IPS-NIHi7 (cell line): ENCODE results near the gene MAPKAPK3.

Source experiments
- DNase-seq: peaks from one replicate; pipeline ENCODE4 v3.0.0; 2012; ENCODE audit warnings: mixed read lengths; ENCODE audit errors: extremely low spot score

The MAPKAPK3 gene

DNA sequence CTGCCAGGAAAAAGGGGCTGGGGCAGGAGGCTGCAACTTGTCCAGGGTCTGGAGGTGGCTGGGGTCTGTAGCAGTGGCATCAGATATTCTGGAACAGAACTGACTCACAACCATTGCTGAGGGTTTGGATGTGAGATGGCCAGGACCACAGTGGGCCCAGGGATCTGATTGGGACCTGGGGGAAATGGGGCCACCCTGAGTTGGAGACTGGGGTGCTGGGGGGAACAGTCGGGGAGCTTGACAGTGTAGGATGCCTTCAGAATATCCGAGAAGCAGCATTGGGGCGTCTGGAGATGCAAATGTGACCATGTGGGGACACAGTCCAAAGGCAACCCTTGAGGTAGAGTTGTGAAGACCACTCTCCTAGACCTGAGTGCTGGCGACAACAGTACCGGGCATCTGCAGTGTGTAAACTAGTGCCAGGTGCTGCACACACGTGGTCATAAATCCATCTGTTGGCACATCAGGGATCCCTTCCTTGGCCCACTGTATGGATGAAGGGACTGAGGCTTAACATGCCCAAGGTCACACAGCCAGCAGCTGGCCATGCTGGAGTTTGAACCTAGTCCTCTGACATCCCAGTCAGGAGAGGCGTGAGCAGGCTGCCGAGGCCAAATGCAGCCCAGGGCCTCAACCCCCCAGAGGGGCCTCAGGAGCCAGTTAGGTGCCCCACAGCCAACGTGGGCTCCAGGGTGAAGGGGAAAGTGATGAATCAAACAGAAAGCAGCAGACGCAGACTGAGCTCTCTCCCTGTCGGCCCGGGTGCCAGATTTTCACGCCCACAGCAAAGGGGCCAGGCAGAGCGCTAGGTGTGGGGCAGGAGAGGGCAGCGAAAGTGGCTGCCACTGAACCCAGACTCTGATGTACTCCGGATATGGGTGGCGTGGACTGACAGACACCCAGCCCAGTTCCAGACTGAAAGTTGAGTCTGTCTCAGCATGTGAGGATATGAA lies 28.9 kb upstream of the MAPKAPK3 start:
- no peak for DNase-seq

DNA sequence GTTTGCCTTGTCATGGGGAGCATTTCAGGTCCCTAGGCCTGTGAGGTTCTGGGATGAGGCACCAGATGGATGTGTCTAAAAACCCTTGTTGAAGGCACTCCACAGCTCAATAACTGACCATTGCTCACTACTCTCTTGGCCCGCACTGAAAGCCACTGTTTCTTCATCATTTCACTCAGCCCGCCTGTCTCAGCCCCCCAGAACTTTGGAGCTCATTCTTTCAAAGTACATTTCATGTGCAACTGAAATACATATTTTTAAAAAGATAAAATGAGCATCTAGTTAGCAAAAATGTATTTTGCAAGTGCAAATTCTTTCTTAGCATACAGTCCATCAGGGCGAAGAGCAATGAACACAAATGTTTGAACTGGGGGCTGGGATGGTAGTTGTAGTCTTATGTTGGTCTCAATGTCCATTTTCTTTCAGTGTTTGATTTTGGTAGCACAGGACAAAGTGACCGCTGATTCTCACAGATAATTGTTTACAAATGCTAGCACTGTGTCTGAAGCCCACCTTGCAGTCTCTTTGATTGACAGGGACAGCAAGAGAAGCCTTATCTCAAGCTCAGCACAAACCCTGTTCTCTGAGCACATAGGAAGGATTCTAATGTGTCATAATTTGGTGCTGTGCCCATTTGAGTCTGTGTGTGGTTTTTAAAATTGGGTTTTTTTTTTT lies 28.1 kb upstream of the MAPKAPK3 start:
- no peak for DNase-seq

DNA sequence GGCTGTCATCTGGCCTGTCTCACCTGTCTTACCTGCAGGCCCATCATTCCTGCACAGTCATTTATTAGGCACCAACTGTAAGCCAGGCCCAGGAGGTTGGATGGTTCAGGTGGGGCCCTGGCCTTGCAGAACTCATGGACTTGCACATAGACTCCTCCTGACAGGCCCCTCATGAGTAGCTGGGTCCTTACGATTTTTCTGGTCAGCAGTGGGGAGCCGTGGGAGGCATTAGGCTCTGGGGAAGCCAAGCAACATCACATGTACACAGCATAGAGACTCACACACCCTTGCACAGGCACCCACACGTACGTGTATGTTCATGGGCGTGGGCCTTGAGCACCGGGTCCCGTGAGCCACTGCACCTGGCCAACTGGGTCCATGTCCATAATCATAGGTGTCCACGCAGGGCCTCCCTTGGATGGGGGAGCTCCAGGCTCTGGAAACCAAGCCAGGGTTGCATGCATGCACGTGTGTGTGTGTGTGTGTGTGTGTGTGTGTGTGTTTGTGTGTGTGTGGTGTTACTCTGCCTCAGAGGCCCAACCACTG lies 25.7 kb upstream of the MAPKAPK3 start:
- DNase-seq: no peak

- no peak for DNase-seq
Measured at GRCh38 chr3:50592568-50592967, 24.4 kb upstream of the MAPKAPK3 start.

DNA sequence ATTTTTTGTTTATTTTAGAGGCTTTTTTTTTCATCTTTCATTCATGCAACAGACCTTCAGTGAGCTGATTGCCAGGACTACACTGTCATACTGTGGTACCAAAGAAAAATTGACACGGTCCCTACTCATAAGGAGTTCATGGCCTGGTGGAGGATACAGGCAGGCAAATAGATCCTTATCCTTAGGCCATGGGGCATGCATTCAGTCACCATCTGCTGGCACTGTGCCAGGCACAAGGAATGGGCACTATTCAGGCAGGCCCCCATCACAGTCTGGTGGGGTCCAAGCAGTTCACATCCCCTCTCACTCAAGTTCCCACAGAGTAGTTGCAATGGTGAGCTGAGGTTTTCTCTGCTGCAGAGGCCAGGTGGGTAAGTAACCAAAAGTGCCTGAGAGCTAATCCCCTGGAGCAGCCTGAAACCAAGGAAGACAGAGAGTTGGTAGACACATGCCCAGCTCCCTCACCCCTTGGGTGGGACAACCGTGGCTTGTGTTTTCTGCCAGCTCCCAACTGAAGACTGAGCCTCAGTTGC lies 22.6 kb upstream of the MAPKAPK3 start:
- DNase-seq: no peak

DNA sequence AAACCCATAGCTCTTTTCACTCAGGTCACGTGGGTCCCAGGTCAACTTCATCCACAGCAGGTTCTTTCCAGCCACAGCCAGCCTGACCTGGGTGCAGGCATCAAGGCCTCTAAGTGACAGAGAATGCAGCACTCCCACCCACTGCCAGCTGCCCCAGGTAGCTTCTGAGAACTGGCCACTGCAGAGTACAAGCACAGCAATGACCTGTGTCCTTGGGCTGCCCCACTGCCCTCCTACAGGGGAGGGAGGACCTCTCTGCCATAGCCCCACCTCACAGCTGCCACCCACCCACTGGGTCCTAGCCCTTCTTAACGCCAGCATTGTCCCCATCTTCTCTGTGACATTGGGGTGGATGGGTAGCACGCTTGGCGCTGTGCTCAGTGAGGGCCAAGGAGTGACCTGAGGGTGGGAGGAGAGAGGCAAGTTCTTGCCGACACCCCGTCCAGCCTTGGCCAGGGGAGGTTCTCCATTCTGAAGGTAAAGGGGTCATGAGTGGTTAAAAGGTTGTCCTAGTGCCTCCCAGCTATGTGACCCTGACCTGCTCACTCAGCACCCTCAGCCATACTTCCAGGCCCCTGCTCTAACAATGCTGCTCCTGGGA lies 17.7 kb upstream of the MAPKAPK3 start:
- DNase-seq: no peak

- no peak for DNase-seq
Measured at GRCh38 chr3:50599716-50600118, 17.2 kb upstream of the MAPKAPK3 start.

DNA sequence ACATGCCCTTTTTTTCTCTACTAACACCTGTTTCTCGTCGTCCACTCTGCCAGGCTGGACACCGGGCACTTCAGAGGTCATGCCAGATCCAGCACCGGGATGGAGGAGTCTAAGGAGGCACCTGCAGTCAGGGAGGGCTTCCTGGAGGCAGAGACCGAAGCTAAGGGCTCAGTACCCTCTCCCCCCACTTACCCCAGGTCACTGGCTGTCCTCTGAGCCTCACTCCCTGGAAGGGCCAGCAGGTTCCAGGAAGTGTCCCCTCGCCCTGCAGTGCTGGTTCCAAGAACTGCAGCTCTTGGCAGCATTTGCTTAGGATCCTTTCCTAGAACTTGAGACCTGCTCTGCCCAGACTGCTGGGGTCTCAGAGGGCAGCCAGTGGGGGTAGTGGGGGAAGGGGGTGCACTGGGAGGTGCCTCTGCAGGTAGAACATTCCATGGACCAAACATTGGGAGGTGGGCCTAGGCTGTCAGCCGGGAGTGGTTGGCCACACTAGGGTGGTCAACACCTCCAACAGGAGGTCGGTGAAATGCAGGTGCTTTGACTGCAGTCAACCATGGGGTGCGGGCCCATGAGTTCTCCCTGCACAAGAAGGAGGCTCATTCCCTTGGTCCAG lies 16.7 kb upstream of the MAPKAPK3 start:
- no peak for DNase-seq

- no peak for DNase-seq
Measured at GRCh38 chr3:50600841-50601591, 15.9 kb upstream of the MAPKAPK3 start.

DNA sequence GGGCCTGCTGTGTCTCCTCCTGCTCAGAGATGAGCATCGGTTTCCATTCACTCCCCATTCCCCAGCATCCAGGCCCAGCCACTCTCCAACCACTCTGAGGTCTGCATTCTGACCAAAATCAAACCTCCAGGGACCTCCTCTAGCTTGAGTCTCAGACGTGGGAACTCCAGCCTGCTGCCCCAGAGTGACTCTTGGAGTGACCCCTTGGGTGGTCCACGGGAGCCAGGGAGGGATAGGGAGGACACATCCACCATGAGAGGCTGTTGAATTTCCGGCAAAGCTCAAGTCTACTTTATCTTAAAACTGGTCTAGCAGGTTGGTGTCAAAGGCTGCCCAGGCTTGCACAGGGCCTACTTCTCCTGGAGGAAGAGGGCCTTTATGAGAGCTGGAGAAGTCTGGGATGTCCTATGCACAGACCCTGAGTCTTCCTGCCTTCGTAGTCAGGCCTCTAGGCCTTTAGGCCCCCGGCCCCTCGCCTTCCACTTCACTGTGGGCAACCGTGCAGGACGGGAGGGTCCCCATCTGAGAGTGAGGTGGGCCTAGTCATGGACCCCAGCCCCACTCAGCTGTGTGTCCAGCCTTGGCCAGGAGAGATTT lies 14.3 kb upstream of the MAPKAPK3 start:
- no peak for DNase-seq

DNA sequence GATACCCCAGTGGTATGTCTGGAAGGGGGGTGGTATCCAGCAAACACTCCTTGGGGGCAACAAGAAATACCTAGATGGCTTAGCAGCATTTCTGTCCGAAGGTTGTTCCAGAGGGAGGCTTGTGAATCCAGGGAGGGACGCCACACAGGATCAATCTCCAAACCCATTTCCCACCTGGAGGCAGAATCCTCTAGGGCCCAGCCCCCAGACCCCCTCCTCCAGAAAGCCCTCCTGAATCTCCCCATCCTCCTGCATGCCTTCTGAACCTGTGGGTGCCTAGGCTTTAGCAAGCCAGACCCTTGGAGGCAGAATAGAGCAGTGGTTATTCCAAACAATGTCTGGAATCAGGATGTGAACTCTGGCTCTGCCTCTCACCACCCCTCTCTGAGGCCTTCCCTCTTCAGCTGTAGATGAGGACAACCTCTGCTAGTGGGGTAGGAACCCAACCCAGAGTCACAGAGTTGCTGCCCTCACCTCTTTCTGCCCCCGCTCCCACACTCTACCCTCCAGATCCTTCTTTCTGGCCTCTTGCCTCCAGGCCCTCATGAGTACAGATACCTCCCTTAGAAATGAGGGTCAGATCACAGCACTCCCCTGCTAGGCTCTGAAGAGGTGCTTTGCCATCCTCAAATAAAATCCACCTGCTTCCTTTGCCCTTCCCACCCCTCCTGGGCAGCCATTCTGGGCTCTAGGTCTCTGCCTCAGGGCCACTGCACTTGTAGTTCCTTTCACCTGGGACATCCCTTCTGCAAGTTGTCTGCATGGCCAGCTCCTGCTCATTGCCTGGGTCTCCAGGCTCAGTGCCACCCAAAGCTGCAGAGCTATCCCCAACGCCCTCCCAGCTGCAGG lies 13.5 kb upstream of the MAPKAPK3 start:
- no peak for DNase-seq

DNA sequence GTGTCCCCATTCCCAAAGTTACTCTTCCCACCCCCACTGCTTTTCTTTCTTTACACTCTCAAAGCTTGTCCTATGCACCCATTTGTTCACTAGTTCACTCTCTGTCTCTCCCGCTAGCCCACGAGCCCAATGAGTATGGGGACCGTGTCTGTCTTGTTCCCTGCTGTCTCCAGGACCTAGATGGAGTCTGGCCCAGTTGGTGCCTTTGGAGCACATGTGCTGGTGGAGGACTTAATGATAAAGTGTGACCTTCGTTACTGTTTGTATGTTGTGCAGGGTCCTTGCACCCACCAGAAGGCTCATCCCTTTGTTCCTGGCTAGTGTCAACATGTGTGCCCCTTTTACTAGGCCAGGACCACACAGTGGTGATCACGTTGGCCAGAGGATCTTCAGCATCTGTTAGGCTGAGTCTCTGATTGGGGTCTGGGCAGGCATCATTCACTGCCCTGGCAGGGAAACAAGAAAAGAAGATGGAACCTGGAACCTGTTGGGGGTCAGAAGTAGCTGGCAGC lies 12.8 kb upstream of the MAPKAPK3 start:
- DNase-seq: no peak

- DNase-seq: no peak
Measured at GRCh38 chr3:50604628-50605588, 12.0 kb upstream of the MAPKAPK3 start.

DNA sequence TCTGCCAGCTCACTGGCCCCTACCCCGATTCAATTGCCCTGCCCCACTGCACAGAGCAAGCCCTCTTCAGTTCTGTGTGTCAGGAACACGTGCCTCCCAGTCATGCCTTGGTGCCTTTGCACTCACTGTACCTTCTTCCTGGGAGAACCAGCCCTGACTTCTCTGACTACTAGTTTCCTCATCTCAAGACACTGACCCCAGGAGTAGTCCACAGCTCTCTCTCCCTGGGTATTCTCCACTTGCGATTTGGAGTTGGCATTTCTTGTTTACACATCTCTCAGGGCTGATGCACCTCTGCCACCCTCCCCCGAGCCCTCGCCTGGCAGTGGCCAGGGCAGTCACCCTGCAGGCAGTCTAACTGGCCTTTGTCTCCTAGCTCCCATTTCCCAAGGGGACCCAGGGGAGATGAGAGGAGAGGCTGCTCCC lies 11.0 kb upstream of the MAPKAPK3 start:
- no peak for DNase-seq

GRCh38 chr3:50606596-50606995 lies 10.4 kb upstream of the MAPKAPK3 start:
- no peak for DNase-seq

- no peak for DNase-seq
Measured at GRCh38 chr3:50607271-50608091, 9.5 kb upstream of the MAPKAPK3 start.

- no peak for DNase-seq
Measured at GRCh38 chr3:50608278-50608677, 8.7 kb upstream of the MAPKAPK3 start.
